ENCODE measurements around the gene PTPN14.

Gene PTPN14

GRCh38 chr1:214330715-214331114 lies 220.7 kb downstream of the PTPN14 start:
- Histone ChIP-seq H3K27ac (ENCODE audit: low read length) (no peak overlapping the region), H3K27me3 (ENCODE audit: control insufficient read depth in 1 of 2, insufficient read depth in 2 of 2, low read length in 2 of 2) (no peaks in the 10 kb centered on the region)

GRCh38 chr1:214330222-214330621 lies 221.2 kb downstream of the PTPN14 start:
- no peak overlapping the region for H3K27ac ChIP-seq (ENCODE audit: low read length)
- H3K27me3 ChIP-seq (ENCODE audit: control insufficient read depth in 1 of 2, insufficient read depth in 2 of 2, low read length in 2 of 2), result no peaks in the 10 kb centered on the region
- no peak overlapping the region for H3K4me3 ChIP-seq (ENCODE audit: low read length in 2 of 2)
- H3K36me3 ChIP-seq (ENCODE audit: control insufficient read depth in 2 of 2, insufficient read depth in 2 of 2, low read length in 2 of 2), result peaks cover 0 to 10% of the 10 kb centered on the region in 2 donors
- H3K4me1 ChIP-seq (ENCODE audit: control insufficient read depth, insufficient read depth, low read length), result peaks cover 10% of the 10 kb centered on the region
- H3K9ac ChIP-seq (ENCODE audit: low read length in 2 of 2), result no peak overlapping the region
- H3K9me3 ChIP-seq (ENCODE audit: control insufficient read depth in 2 of 2, low read length in 2 of 2), result no peaks in the 10 kb centered on the region

More at GRCh38 chr1:214330715-214331114, 220.7 kb downstream of the PTPN14 start:
- Histone ChIP-seq H3K4me1 (ENCODE audit: control insufficient read depth, insufficient read depth, low read length) (peaks cover 10% of the 10 kb centered on the region), H3K9me3 (ENCODE audit: control insufficient read depth in 2 of 2, low read length in 2 of 2) (no peaks in the 10 kb centered on the region), H3K36me3 (ENCODE audit: control insufficient read depth in 2 of 2, insufficient read depth in 2 of 2, low read length in 2 of 2) (peaks cover 0 to 10% of the 10 kb centered on the region in 2 donors), H3K4me3 (ENCODE audit: low read length in 2 of 2) (no peak overlapping the region), H3K9ac (ENCODE audit: low read length in 2 of 2) (no peak overlapping the region)

- peaks cover 10% of the 10 kb centered on the region for H3K4me1 ChIP-seq (ENCODE audit: control insufficient read depth, insufficient read depth, low read length)
- H3K36me3 ChIP-seq (ENCODE audit: control insufficient read depth in 2 of 2, insufficient read depth in 2 of 2, low read length in 2 of 2), result peaks cover 0 to 10% of the 10 kb centered on the region in 2 donors
- H3K27ac ChIP-seq (ENCODE audit: low read length), result no peak overlapping the region
- H3K9me3 ChIP-seq (ENCODE audit: control insufficient read depth in 2 of 2, low read length in 2 of 2), result no peaks in the 10 kb centered on the region
- no peak overlapping the region for H3K4me3 ChIP-seq (ENCODE audit: low read length in 2 of 2)
- no peaks in the 10 kb centered on the region for H3K27me3 ChIP-seq (ENCODE audit: control insufficient read depth in 1 of 2, insufficient read depth in 2 of 2, low read length in 2 of 2)
- H3K9ac ChIP-seq (ENCODE audit: low read length in 2 of 2), result no peak overlapping the region
Observed at GRCh38 chr1:214329470-214330220, 221.8 kb downstream of the PTPN14 start.

- Histone ChIP-seq H3K36me3 (ENCODE audit: control insufficient read depth in 2 of 2, insufficient read depth in 2 of 2, low read length in 2 of 2) (peaks cover 0 to 10% of the 10 kb centered on the region in 2 donors), H3K27ac (ENCODE audit: low read length) (no peak overlapping the region), H3K4me1 (ENCODE audit: control insufficient read depth, insufficient read depth, low read length) (peaks cover 10% of the 10 kb centered on the region), H3K9ac (ENCODE audit: low read length in 2 of 2) (no peak overlapping the region), H3K9me3 (ENCODE audit: control insufficient read depth in 2 of 2, low read length in 2 of 2) (no peaks in the 10 kb centered on the region), H3K27me3 (ENCODE audit: control insufficient read depth in 1 of 2, insufficient read depth in 2 of 2, low read length in 2 of 2) (no peaks in the 10 kb centered on the region), H3K4me3 (ENCODE audit: low read length in 2 of 2) (no peak overlapping the region)
Observed at GRCh38 chr1:214328770-214329469, 222.5 kb downstream of the PTPN14 start.

GRCh38 chr1:214327514-214327913 lies 223.9 kb downstream of the PTPN14 start:
- H3K27ac ChIP-seq (ENCODE audit: low read length), result no peak overlapping the region
- no peak overlapping the region for H3K9ac ChIP-seq (ENCODE audit: low read length in 2 of 2)
- H3K36me3 ChIP-seq (ENCODE audit: control insufficient read depth in 2 of 2, insufficient read depth in 2 of 2, low read length in 2 of 2), result peaks cover 0 to 10% of the 10 kb centered on the region in 2 donors

GRCh38 chr1:214326406-214326805 lies 225.0 kb downstream of the PTPN14 start:
- Histone ChIP-seq H3K4me1 (ENCODE audit: control insufficient read depth, insufficient read depth, low read length) (peaks cover 2% of the 10 kb centered on the region), H3K27ac (ENCODE audit: low read length) (no peak overlapping the region), H3K4me3 (ENCODE audit: low read length in 2 of 2) (no peak overlapping the region), H3K9ac (ENCODE audit: low read length in 2 of 2) (no peak overlapping the region), H3K9me3 (ENCODE audit: control insufficient read depth in 2 of 2, low read length in 2 of 2) (no peaks in the 10 kb centered on the region), H3K27me3 (ENCODE audit: control insufficient read depth in 1 of 2, insufficient read depth in 2 of 2, low read length in 2 of 2) (no peaks in the 10 kb centered on the region), H3K36me3 (ENCODE audit: control insufficient read depth in 2 of 2, insufficient read depth in 2 of 2, low read length in 2 of 2) (peaks cover 0 to 13% of the 10 kb centered on the region in 2 donors)

More at GRCh38 chr1:214327514-214327913, 223.9 kb downstream of the PTPN14 start:
- Histone ChIP-seq H3K4me3 (ENCODE audit: low read length in 2 of 2) (no peak overlapping the region), H3K27me3 (ENCODE audit: control insufficient read depth in 1 of 2, insufficient read depth in 2 of 2, low read length in 2 of 2) (no peaks in the 10 kb centered on the region), H3K4me1 (ENCODE audit: control insufficient read depth, insufficient read depth, low read length) (peaks cover 2% of the 10 kb centered on the region), H3K9me3 (ENCODE audit: control insufficient read depth in 2 of 2, low read length in 2 of 2) (no peaks in the 10 kb centered on the region)

- Histone ChIP-seq H3K27ac (ENCODE audit: low read length) (no peak overlapping the region), H3K4me3 (ENCODE audit: low read length in 2 of 2) (no peak overlapping the region), H3K9ac (ENCODE audit: low read length in 2 of 2) (no peak overlapping the region), H3K9me3 (ENCODE audit: control insufficient read depth in 2 of 2, low read length in 2 of 2) (no peaks in the 10 kb centered on the region), H3K36me3 (ENCODE audit: control insufficient read depth in 2 of 2, insufficient read depth in 2 of 2, low read length in 2 of 2) (peaks cover 0 to 13% of the 10 kb centered on the region in 2 donors), H3K27me3 (ENCODE audit: control insufficient read depth in 1 of 2, insufficient read depth in 2 of 2, low read length in 2 of 2) (no peaks in the 10 kb centered on the region), H3K4me1 (ENCODE audit: control insufficient read depth, insufficient read depth, low read length) (peaks cover 2% of the 10 kb centered on the region)
Observed at GRCh38 chr1:214324896-214325800, 226.3 kb downstream of the PTPN14 start.

GRCh38 chr1:214321705-214322453 lies 229.5 kb downstream of the PTPN14 start:
- Histone ChIP-seq H3K4me3 (ENCODE audit: low read length in 2 of 2) (no peak overlapping the region), H3K9me3 (ENCODE audit: control insufficient read depth in 2 of 2, low read length in 2 of 2) (no peaks in the 10 kb centered on the region), H3K4me1 (ENCODE audit: control insufficient read depth, insufficient read depth, low read length) (no peaks in the 10 kb centered on the region), H3K27me3 (ENCODE audit: control insufficient read depth in 1 of 2, insufficient read depth in 2 of 2, low read length in 2 of 2) (no peaks in the 10 kb centered on the region), H3K36me3 (ENCODE audit: control insufficient read depth in 2 of 2, insufficient read depth in 2 of 2, low read length in 2 of 2) (peaks cover 3 to 14% of the 10 kb centered on the region in 2 donors), H3K9ac (ENCODE audit: low read length in 2 of 2) (no peak overlapping the region), H3K27ac (ENCODE audit: low read length) (no peak overlapping the region)

GRCh38 chr1:214319938-214320337 lies 231.5 kb downstream of the PTPN14 start:
- no peaks in the 10 kb centered on the region for H3K4me1 ChIP-seq (ENCODE audit: control insufficient read depth, insufficient read depth, low read length)
- H3K27me3 ChIP-seq (ENCODE audit: control insufficient read depth in 1 of 2, insufficient read depth in 2 of 2, low read length in 2 of 2), result no peaks in the 10 kb centered on the region
- H3K36me3 ChIP-seq (ENCODE audit: control insufficient read depth in 2 of 2, insufficient read depth in 2 of 2, low read length in 2 of 2), result peaks cover 7 to 15% of the 10 kb centered on the region in 2 donors
- H3K9ac ChIP-seq (ENCODE audit: low read length in 2 of 2), result no peak overlapping the region
- no peaks in the 10 kb centered on the region for H3K9me3 ChIP-seq (ENCODE audit: control insufficient read depth in 2 of 2, low read length in 2 of 2)
- H3K4me3 ChIP-seq (ENCODE audit: low read length in 2 of 2), result no peak overlapping the region
- H3K27ac ChIP-seq (ENCODE audit: low read length), result no peak overlapping the region
